Endothelial cell of umbilical vein (primary cell): ENCODE results near the gene UPP2. TPM values are rescaled to one million over a fixed set of nuclear protein-coding genes. Genes with fewer than 3 reads are reported as not detected.

Source experiments
- BruUV-seq: library from RNA; stranded (reverse); fragments of 400-500 nt; replicated peaks from 2 replicates; lab custom pipeline; 2021; lab: Mats Ljungman, UMichigan
- CTCF ChIA-PET: fragments of 300-600, 350-600 bp; sonication (Branson Sonifier 250); formaldehyde crosslinking; loops from one replicate; lab custom pipeline; 2021; ENCODE audit warnings: antibody characterized with exemption, inconsistent platforms; lab: Charles Lee
- POLR2A ChIA-PET: fragments of 300-600, 350-600 bp; sonication (Branson Sonifier 250); formaldehyde crosslinking; loops from one replicate; lab custom pipeline; 2021; ENCODE audit warnings: antibody characterized with exemption, inconsistent platforms; lab: Charles Lee
- DNase-seq: peaks from one replicate; pipeline ENCODE4 v3.0.0-alpha.2; 2011; ENCODE audit warnings: low read depth, low spot score
- FAIRE-seq: peaks from 2 replicates; lab custom pipeline; 2011; peaks lifted over from hg19 to GRCh38; lab: Jason Lieb, UNC
- H2AFZ ChIP-seq: 2 replicates; pipeline ENCODE4 v1.6.0; 2012; ENCODE audit warnings: low read depth, low read length, control low read depth, inconsistent platforms
- H3K27ac ChIP-seq: 2 replicates; pipeline ENCODE4 v1.5.1; 2011; ENCODE audit warnings: low read depth, mild to moderate bottlenecking, control low read depth, low read length, moderate library complexity; ENCODE audit not compliant: insufficient read depth
- H3K27me3 ChIP-seq, 2 experiments: 2 replicates each; pipeline versions ENCODE4 v1.6.0 to v1.6.1; 2011; ENCODE audit warnings: low read length in 2 of 2, mixed read lengths in 1 of 2; ENCODE audit not compliant: control insufficient read depth in 2 of 2, insufficient read depth in 2 of 2
- H3K36me3 ChIP-seq, 2 experiments: 2 replicates in 1 of 2; 3 replicates in 1 of 2; pipeline ENCODE4 v1.5.1; 2011; ENCODE audit warnings: low read length in 2 of 2, mild to moderate bottlenecking in 1 of 2, moderate library complexity in 1 of 2; ENCODE audit not compliant: control insufficient read depth in 2 of 2, insufficient read depth in 2 of 2; ENCODE audit errors: extremely low read depth in 1 of 2
- H3K4me1 ChIP-seq: 3 replicates; pipeline ENCODE4 v1.5.1; 2011; ENCODE audit warnings: mild to moderate bottlenecking, low read length; ENCODE audit not compliant: control insufficient read depth, insufficient read depth; ENCODE audit errors: extremely low read depth
- H3K4me2 ChIP-seq: 2 replicates; pipeline ENCODE4 v1.6.1; 2011; ENCODE audit warnings: low read length, control low read depth, mixed read lengths; ENCODE audit not compliant: insufficient read depth
- H3K4me3 ChIP-seq, 3 experiments: fragments of 200-600 bp in 1 of 3; sonication (generic), shearing (Covaris generic) in 1 of 3; replicated peaks in 1 of 3; 2 replicates each; pipeline ENCODE4 v1.5.1; 2011 to 2016; ENCODE audit warnings: control low read depth in 3 of 3, low read length in 3 of 3, mild to moderate bottlenecking in 2 of 3, inconsistent platforms in 1 of 3, low read depth in 1 of 3, moderate library complexity in 1 of 3; ENCODE audit not compliant: insufficient read depth in 1 of 3
- H3K79me2 ChIP-seq: 2 replicates; pipeline ENCODE4 v1.6.0; 2012; ENCODE audit warnings: low read length, inconsistent platforms; ENCODE audit not compliant: control insufficient read depth, insufficient read depth
- H3K9ac ChIP-seq: replicated peaks from 2 replicates; pipeline ENCODE3; 2011; ENCODE audit warnings: low read length, control low read depth; ENCODE audit not compliant: insufficient read depth; ENCODE audit errors: extremely low read depth
- H3K9me1 ChIP-seq: replicated peaks from 3 replicates; pipeline ENCODE4 v1.6.0; 2011; ENCODE audit warnings: mild to moderate bottlenecking, low read length; ENCODE audit not compliant: control insufficient read depth, insufficient read depth; ENCODE audit errors: extremely low read depth
- H3K9me3 ChIP-seq: replicated peaks from 2 replicates; pipeline ENCODE4 v1.5.1; 2012; ENCODE audit warnings: low read length, inconsistent platforms; ENCODE audit not compliant: control insufficient read depth, insufficient read depth
- H4K20me1 ChIP-seq: replicated peaks from 2 replicates; pipeline ENCODE3; 2011; ENCODE audit warnings: mild to moderate bottlenecking, low read length; ENCODE audit not compliant: control insufficient read depth, insufficient read depth; ENCODE audit errors: extremely low read depth
- CTCF ChIP-seq, 2 donors: IDR thresholded peaks; 1 replicate in 1 of 2; 2 replicates in 1 of 2; pipeline ENCODE4 v1.5.1; 2011; ENCODE audit warnings: low read length in 2 of 2, mild to moderate bottlenecking in 2 of 2, moderate library complexity in 2 of 2, control low read depth in 1 of 2, inconsistent platforms in 1 of 2, low read depth in 1 of 2; ENCODE audit not compliant: insufficient read depth in 1 of 2; ENCODE audit errors: extremely low read depth in 1 of 2
- EZH2 ChIP-seq: IDR thresholded peaks from 2 replicates; pipeline ENCODE4 v1.6.1; 2012; ENCODE audit warnings: borderline replicate concordance, low read depth, mild to moderate bottlenecking, moderate library complexity, low read length, inconsistent platforms; ENCODE audit not compliant: severe bottlenecking
- FOS ChIP-seq: IDR thresholded peaks from 2 replicates; pipeline ENCODE4 v1.6.1; 2011; ENCODE audit warnings: mild to moderate bottlenecking, low read length, moderate library complexity, borderline replicate concordance; ENCODE audit not compliant: insufficient read depth
- GATA2 ChIP-seq: IDR thresholded peaks from 2 replicates; pipeline ENCODE4 v1.7.0; 2011; ENCODE audit warnings: low read depth, mild to moderate bottlenecking, moderate library complexity, mixed read lengths, low read length; ENCODE audit not compliant: insufficient read length, insufficient read depth
- JUN ChIP-seq: IDR thresholded peaks from 2 replicates; pipeline ENCODE4 v1.6.1; 2011; ENCODE audit warnings: borderline replicate concordance, low read depth; ENCODE audit not compliant: insufficient read length, insufficient read depth
- MAX ChIP-seq: IDR thresholded peaks from 2 replicates; pipeline ENCODE4 v1.6.1; 2011; ENCODE audit not compliant: insufficient read depth, insufficient read length
- MYC ChIP-seq: IDR thresholded peaks from one replicate; pipeline ENCODE4 v1.6.1; 2011; ENCODE audit warnings: mild to moderate bottlenecking, low read depth, low read length
- POLR2A ChIP-seq: IDR thresholded peaks from 2 replicates; pipeline ENCODE4 v1.6.1; 2012; ENCODE audit warnings: low read depth, mild to moderate bottlenecking, control low read depth, low read length
- POLR2AphosphoS5 ChIP-seq: IDR thresholded peaks from 2 replicates; pipeline ENCODE4 v1.6.1; 2012; ENCODE audit warnings: low read depth, mild to moderate bottlenecking, control low read depth, low read length, moderate library complexity; ENCODE audit not compliant: insufficient read depth
- dilution Hi-C: fragments of 300-500 bp; cut with MboI; formaldehyde crosslinking; loops from one replicate; pipeline ENCODE4 v1.15.0; 2019; ENCODE audit warnings: low sequenced_read_pairs; ENCODE audit not compliant: extremely low pct_ligation_motif_present
- intact Hi-C: fragments of 100-400 bp; cut with micrococcal nuclease; formaldehyde crosslinking; loops from one replicate; pipeline ENCODE4 v1.10.0; 2022
- polyA plus RNA-seq, 4 experiments: library from polyadenylated mRNA; depleted of rRNA in 3 of 4; stranded (reverse) in 3 of 4; unstranded in 1 of 4; fragments of >200 nt; gene quantifications; 2 replicates each; pipeline versions ENCODE4 v1.2.1 to v1.2.3, GENCODE V29; 2011 to 2012; ENCODE audit warnings: missing spikeins in 1 of 4
- total RNA-seq: library from RNA; stranded (reverse); gene quantifications from 2 replicates; pipeline ENCODE4 v1.2.3, GENCODE V29; 2021

The UPP2 gene
- total and polyA plus RNA-seq, 2 donors (not counting 3 experiments of a cell fraction or from before 2014, with no cell fraction given): not detected

- POLR2A ChIA-PET: no interaction called here
- FAIRE-seq (no peak), DNase-seq (no peak)
- no peak overlapping the region for H3K9ac ChIP-seq
- intact Hi-C loops: no loop called here
- H3K4me3 ChIP-seq: no peak overlapping the region
- no peaks in the 10 kb centered on the region for H3K9me1 ChIP-seq
- H3K4me2 ChIP-seq: no peak overlapping the region
- no TSS peak for BruUV-seq
- no peaks in the 10 kb centered on the region for H3K79me2 ChIP-seq
- no peak for TF ChIP-seq EZH2
- TF ChIP-seq CTCF (IDR thresholded peaks at IDR 0.05; ENCODE audit: extremely low read depth in 1 of 2, insufficient read depth in 1 of 2, low read depth in 1 of 2, low read length in 2 of 2): no peak
- no peak for TF ChIP-seq JUN
- no peak for TF ChIP-seq FOS
- no peak for TF ChIP-seq POLR2A
- no peak for TF ChIP-seq MYC
- no peak for TF ChIP-seq MAX
- TF ChIP-seq GATA2: no peak
- TF ChIP-seq POLR2AphosphoS5: no peak
- dilution Hi-C loops: no loop called here
- no peaks in the 10 kb centered on the region for H3K4me1 ChIP-seq
- CTCF ChIA-PET: no interaction called here
- H3K36me3 ChIP-seq: no peaks in the 10 kb centered on the region
- no peaks in the 10 kb centered on the region for H4K20me1 ChIP-seq
- H3K9me3 ChIP-seq: no peaks in the 10 kb centered on the region
- H3K27me3 ChIP-seq: no peaks in the 10 kb centered on the region
- H3K27ac ChIP-seq: no peak overlapping the region
- no peak overlapping the region for H2AFZ ChIP-seq
Measured at GRCh38 chr2:158091647-158092046, 10.0 kb upstream of the UPP2 start.
